Skin epidermis (tissue), 12 donors: ENCODE measurements around the gene TTC28.

Experiments used
- H3K27ac ChIP-seq, 21 experiments: fragments of 200-600 bp; sonication (generic) in 11 of 21; one replicate each; pipeline ENCODE4 v1.5.0; 2020; ENCODE audit warnings: mild to moderate bottlenecking in 3 of 21, inconsistent platforms in 2 of 21, moderate library complexity in 2 of 21
- H3K4me3 ChIP-seq, 7 experiments: fragments of 200-600 bp; sonication (generic) in 2 of 7; one replicate each; pipeline ENCODE4 v1.5.0; 2020; ENCODE audit warnings: inconsistent platforms in 2 of 7, mild to moderate bottlenecking in 2 of 7, moderate library complexity in 1 of 7

TTC28 gene

DNA sequence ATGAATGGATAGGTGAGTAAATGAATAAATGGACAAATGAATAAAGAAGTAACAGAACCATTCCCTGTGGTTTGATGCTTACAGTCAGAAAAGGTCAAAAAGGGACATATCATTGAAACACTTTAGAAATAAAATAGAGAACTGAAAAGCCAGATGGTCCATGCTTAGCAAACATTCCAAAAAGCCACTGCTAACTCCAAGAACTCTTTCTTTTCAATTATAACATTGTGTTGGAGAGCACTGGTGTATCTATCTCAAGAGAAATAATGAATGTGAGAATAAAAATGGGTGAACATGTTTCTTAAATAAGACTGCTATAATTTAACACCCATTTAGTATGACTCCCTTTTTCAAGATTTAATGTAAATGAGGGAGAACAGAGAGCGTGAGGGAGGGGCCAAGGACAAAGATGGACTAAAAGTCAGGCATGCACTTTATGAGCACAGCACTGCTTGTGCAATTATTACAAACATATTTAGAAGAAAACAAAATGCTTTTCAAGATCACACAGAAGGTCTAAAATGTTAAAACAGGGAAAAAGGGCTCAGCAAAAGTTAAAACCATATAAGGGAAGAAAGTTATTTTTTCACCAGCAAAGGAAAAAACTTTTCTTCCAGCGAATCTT is 536.3 kb downstream of the TTC28 start:
- Histone ChIP-seq H3K4me3 (no peak overlapping the region), H3K27ac (peak overlapping the region in 7 of 21 experiments; percentile 11 to 83 (median 40))

GRCh38 chr22:28142361-28142961 is 537.2 kb downstream of the TTC28 start:
- Histone ChIP-seq H3K27ac (peak overlapping the region in 5 of 21 experiments; percentile 11 to 83 (median 41)), H3K4me3 (no peak overlapping the region)

GRCh38 chr22:28141614-28142013 is 538.0 kb downstream of the TTC28 start:
- peak overlapping the region in 2 of 21 experiments; percentile 35 to 83 for H3K27ac ChIP-seq
- no peak overlapping the region for H3K4me3 ChIP-seq

DNA sequence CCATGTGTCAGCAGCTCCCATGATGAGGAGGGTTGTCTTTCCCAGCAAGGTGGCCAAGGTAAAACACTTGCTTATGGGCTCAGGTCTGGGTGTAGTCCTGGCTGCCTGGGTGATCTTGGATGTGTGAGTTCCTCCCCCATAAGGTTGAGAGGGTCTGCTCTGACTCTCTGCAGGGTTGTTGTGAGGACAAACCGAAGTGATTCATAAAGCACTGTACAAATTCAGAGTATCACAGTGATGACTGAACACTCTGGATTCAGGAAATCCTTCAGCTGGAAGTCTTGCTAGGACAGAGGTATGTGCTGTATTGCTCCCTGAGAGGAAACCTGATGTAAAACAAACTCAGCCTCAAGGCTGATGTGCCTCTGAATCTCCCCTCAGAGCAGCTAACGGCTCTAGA is 539.7 kb downstream of the TTC28 start:
- H3K4me3 ChIP-seq, result no peak overlapping the region
- peak overlapping the region in 2 of 21 experiments; percentile 41 to 67 for H3K27ac ChIP-seq

GRCh38 chr22:28139516-28139915 is 540.1 kb downstream of the TTC28 start:
- Histone ChIP-seq H3K27ac (peak overlapping the region in 1 of 21 experiments; percentile 41), H3K4me3 (no peak overlapping the region)

- H3K4me3 ChIP-seq, result no peak overlapping the region
- no peak overlapping the region for H3K27ac ChIP-seq
Measured at GRCh38 chr22:28137036-28137435, 542.6 kb downstream of the TTC28 start.

GRCh38 chr22:28132466-28132865 is 547.2 kb downstream of the TTC28 start:
- H3K27ac ChIP-seq, result no peak overlapping the region
- H3K4me3 ChIP-seq, result no peak overlapping the region

GRCh38 chr22:28129319-28129962 is 550.2 kb downstream of the TTC28 start:
- no peak overlapping the region for H3K27ac ChIP-seq

GRCh38 chr22:28128827-28129226 is 550.8 kb downstream of the TTC28 start:
- Histone ChIP-seq H3K27ac (no peak overlapping the region), H3K4me3 (no peak overlapping the region)

More at GRCh38 chr22:28129319-28129962, 550.2 kb downstream of the TTC28 start:
- H3K4me3 ChIP-seq, result no peak overlapping the region

- Histone ChIP-seq H3K4me3 (no peak overlapping the region), H3K27ac (no peak overlapping the region)
Measured at GRCh38 chr22:28125799-28126198, 553.8 kb downstream of the TTC28 start.

GRCh38 chr22:28123989-28124766 is 555.5 kb downstream of the TTC28 start:
- Histone ChIP-seq H3K4me3 (no peak overlapping the region), H3K27ac (no peak overlapping the region)

DNA sequence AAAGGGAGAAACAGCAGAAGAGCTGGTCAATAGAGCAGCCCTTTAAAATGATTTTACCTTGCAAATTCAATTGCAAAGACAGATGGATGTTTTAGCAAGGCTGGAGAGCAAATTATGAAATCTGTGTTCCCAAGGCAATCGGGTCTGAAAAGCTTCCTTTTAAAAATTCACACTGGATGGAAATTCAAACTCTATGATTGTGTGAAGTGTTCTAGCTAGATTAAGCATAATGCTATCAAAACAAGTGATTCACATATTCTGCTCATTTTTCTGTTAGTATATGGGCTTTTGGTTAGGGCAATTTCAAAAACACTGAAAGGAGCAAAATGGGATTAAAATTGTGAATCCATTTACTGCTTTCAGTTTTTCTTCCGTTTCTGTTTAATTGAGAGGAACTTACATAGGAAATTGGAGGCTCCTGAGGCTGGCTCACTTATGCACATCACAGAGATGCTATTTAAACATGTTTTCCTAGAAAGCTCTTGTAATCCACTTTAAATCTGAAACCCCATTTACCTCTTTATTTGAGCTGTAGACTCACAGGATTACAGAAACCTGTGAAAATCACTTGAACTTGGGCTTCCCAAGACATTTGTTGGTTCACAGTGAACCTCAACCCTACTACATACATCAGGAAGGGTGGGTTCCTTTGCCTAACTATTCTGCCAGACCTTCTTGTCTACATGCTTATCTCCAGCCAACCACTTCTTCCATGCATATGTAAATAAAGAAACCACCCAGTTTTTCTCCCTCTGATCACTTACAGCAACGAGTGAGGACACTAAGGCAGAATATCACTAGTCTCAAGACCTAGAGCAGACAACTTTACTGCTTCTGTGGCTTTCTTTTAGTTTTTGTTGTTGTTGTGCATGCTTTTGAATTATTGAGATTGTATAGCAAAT is 558.7 kb downstream of the TTC28 start:
- Histone ChIP-seq H3K4me3 (no peak overlapping the region), H3K27ac (no peak overlapping the region)

GRCh38 chr22:28118957-28119631 is 560.5 kb downstream of the TTC28 start:
- Histone ChIP-seq H3K4me3 (no peak overlapping the region), H3K27ac (no peak overlapping the region)

GRCh38 chr22:28116219-28116673 is 563.4 kb downstream of the TTC28 start:
- Histone ChIP-seq H3K27ac (peak overlapping the region in 8 of 21 experiments; percentile 4 to 86 (median 66)), H3K4me3 (no peak overlapping the region)

DNA sequence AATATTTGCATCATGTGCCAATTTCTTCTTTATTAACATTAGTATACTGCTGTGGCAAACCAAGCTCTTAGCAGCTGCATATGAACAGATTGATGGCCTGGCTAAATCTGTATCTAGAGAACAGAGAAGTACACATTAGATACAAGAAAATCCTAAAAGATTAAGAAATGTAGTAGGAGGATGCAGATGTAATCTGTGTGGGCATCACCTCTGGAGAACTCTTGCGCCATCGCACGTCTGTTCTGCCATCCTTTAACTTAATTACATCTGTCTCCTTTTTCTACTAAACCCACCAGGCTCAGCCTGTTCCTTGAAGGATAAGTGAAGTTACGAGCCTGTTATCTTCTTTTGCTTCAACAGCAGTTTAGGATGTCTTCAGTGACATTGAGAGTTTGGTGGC is 564.2 kb downstream of the TTC28 start:
- H3K4me3 ChIP-seq, result no peak overlapping the region
- H3K27ac ChIP-seq, result peak overlapping the region in 3 of 21 experiments; percentile 4 to 77 (median 16)

DNA sequence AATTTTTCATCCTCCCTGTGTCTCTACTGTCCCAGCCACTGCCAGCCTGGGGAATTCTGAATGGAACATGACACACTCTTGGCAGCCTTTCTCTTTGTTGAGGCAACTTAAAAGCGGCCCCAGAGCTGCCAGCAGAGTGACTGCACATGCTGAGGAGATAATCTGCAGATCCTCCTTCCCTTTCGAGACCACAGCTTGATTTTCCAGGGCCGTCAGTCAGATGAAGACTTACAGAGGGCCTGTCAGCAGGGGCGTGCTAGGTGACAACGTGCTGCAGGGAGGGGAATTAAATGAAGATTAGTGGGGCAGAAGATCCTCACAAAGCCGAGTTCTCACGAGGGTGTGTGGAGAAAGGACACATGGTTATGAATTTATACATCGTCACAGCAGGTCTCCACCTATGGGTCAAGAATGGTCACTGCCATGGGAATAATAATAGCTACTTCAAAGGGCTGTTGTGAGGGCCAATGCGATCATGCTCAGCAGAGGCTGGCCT is 567.0 kb downstream of the TTC28 start:
- Histone ChIP-seq H3K4me3 (no peak overlapping the region), H3K27ac (peak overlapping the region in 4 of 21 experiments; percentile 3 to 66 (median 28))

DNA sequence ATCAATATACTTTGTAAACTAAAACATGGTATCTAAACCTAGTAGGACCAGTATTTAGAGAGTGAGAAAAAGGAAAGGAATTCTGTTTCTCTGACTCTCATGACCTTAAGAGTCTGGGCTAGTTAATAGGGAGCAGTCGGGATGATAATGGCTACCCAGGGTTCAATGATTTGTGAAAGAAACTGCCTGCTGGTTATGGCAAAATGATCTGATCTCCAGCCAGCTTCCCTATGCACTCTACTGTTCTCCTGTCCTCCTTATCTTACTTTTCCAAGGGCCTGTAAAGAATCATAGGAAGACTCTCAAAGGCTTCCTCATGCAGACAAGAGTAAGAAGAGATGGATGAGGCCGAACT is 567.5 kb downstream of the TTC28 start:
- Histone ChIP-seq H3K27ac (peak overlapping the region in 4 of 21 experiments; percentile 3 to 66 (median 28)), H3K4me3 (no peak overlapping the region)

DNA sequence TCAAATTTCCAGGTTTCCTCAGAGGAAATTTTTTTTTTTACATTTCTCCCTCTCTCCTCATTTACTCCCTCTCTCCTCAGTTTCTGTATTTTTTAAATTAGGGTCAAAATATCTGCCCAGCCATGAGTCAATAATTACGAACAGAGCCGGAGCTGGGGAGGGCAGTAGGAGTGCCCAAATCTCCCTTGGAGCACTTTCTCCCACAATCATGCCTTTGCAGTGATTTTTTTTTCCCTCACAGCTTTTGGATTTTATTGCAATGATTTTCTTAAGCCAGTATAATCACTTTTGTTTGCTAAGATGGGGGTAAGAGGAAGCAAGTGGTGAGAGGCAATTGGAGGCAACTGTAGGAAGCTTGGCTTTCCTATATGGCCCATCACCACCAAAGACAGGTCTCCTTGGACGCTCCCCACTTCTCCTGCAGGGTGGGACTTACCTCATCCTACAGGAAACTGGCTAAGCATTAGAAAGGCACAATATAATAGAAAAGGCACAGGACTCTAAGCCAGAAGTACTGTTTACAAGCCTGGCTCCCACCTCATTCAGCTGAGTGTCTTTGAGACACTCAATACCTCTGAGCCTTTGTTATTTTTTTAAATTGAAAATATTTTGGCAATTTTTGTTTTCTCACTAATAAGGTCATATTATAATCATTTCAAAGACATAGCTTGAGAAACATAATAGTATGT is 568.0 kb downstream of the TTC28 start:
- Histone ChIP-seq H3K4me3 (no peak overlapping the region), H3K27ac (peak overlapping the region in 3 of 21 experiments; percentile 3 to 66 (median 43))
